Activated naive CD8-positive, alpha-beta T cell treated with anti-CD3 and anti-CD28 coated beads, Interleukin-2, amount 50 U/mL, for 16 hours (primary cell): ENCODE data around the gene PUDP.
"Not testable (repeated sequence)": the region's sequence is repeated elsewhere in the genome, so short reads cannot be mapped to it uniquely, and the experiment has no call there.

Source experiments
- DNase-seq: peaks from one replicate; pipeline ENCODE4 v3.0.0-alpha.2; 2020; ENCODE audit warnings: low read depth, low spot score

Gene PUDP

DNA sequence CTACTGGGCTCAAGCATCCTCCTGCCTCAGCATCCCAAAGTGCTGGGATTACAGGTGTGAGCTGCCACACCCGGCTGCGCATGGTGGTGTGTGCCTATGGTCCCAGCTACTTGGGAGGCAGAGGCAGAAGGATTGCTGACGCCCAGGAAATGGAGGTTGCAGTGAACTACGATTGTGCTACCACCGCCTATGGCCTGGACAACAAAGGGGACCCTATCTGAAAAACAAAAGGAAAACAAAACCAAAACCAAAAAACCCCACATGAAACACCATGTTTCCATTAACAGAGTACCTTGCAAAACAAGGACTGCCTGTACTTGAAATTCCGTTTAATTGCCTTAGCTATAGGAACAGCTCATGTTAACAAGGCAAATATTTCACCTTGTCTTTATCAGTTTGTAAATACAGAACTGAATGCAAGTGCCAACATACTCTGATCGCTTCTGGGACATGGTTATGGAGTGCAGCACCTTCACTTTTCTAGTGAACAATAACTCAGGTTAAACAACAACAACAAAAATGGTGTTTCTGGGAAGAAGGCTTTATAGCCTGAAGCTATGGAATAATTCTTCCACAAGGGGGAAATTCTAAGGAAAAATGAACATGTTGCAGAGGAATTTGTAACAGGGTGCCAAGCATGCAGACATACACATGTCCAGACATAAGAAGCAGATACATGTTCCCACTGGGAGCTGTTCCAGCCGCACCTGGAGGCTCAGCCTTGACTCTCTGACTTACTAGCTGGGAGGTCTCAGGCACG lies 73.6 kb downstream of the PUDP start:
- DNase-seq, result no peak

DNA sequence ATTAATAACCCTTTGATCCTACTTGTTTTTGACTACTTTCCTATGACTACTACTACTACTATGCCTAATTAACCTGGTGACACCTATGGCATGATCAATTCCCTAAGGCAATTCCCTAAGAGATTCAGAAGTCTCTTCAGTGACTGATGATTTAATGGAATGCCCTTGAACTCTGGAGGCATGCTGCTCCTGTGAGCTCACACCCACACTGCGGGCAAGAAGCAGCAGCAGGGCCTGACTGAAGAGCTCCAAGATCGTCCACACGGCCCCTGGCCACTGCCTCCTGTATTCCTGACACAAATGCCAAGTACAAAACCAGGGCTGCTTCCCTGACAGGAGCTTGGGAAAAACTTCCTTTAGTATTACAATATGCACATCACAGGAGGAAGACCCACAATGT lies 74.6 kb downstream of the PUDP start:
- no peak for DNase-seq

DNA sequence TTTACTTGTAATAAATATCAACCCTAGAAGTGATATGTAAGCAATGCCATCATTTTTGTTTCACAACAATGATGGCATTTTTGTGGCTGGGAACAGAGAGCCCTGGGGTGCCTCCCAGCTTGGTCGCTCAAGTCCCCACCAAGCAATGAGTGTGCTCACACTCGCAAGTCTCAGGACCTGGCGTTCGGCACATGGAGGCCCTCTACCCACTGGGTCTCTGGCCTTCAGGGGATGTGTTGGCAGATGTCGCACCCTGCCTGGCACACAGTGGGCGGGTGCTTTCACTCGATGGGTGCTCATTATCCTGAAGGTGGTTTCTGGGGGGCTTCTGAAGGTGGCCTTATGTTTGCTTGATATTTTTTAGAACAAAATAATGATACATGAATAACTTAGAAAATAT lies 75.1 kb downstream of the PUDP start:
- DNase-seq, result no peak

DNA sequence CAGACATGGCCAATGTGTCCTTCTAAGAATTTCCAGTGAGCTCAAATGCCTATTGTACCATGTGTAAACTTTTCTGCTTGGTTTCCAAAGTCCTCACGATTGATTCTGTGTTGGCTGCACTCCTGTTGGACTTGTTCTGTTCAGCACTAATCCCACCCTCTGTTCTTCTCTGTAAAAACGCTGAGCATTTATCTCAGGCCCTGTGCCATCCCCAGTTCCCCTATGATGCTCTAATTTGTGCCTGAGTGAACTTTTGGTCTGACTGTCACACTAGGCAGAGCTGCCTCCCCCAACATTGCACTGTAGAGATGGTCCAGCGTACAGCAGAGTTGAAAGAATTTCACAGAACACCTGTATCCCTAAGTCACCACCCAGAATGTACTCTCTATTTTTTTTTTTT lies 76.6 kb downstream of the PUDP start:
- no peak for DNase-seq

DNA sequence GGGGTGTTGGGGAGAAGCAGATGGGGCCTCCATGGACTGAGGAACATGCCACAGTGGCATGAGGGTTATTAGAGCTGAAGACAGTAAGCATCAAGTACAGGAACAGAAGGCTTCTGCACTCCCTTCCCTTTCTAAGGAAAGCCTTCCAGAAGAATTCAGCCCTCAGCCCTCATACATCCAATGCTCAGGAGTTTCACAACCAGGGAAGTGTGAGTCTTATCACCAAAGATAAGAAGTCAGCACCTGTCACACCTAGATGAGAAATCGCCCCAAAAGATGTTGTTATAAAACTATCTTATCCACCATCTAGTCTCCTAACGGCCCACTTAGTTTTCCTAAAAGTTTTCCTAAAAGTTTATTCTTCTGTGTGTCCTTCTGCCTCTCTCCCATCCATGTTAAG lies 78.4 kb downstream of the PUDP start:
- DNase-seq, result no peak

DNA sequence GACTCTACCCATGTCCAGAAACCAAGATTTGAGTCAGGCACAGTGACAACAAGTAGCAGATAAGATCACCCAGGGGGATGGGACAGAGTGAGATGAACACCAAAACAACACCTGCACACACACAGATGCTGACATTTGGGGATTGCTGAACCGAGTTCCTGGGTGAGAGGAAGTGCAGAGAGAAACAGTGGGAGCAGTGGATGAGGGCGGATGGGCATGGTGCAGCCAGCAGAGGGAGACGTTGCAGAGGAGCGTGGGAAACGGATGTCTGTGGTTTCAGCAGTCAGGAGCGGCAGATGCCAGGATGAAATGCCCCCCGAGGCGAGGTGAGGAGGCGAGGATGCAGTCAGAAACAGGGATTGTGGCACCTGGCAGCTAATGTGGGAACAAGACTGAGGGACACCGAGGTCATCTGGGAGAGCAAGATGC lies 79.0 kb downstream of the PUDP start:
- no peak for DNase-seq

DNA sequence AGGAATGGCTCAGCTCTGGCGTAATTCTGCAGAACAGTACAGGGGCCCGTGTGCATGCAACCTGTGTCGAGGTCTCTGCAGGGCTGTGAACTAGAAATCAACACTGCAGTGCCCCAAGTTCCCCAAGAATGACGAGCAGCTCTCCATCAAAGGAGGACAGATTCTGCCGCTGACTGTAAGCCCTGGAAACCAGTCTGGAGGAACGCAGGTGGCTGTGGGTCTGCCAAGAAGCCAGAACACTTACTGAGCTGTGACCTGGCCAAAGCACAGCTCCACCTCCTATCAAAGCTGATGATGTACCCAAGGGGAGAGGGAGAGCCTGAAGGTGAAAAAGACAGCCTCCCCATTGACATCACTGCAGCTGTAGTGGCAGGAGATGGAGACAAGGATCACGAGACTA lies 80.7 kb downstream of the PUDP start:
- no peak for DNase-seq

DNA sequence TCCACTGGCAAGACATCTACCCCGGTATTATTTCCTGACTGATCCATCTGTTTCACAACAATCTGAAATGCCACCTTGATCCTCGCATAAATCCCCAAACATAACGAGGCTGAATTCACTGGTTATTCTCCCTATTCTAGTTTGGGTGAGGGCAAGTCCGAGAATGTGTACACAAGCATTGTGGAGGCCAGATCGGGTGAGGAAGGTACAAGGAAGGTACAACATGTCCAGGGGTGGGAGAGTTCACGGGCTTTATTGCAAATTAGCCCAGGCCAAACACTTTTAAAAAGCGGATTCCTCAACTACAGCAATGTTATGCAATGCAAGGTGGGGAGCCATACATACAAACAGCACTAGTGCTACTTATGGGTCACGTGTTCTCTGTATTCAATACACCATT lies 82.5 kb downstream of the PUDP start:
- no peak for DNase-seq

DNA sequence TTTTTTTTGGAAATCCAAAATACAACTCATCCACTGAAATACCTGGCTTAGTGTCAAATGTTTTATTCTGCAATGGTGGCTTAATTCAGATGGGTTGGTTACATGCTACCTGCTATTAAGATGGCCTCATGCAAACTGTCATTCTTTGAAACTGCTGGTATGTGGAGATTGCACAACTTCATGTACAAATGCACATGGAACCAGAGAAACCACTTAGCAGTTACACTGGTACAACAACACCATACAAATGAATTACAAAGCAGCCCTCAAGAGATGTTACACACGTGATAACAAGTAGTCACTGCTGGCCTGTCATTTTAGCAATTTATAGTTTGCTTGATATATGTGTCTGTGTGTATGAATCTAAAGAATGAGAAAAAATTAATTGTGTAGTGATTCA lies 85.0 kb downstream of the PUDP start:
- DNase-seq, result no peak

DNA sequence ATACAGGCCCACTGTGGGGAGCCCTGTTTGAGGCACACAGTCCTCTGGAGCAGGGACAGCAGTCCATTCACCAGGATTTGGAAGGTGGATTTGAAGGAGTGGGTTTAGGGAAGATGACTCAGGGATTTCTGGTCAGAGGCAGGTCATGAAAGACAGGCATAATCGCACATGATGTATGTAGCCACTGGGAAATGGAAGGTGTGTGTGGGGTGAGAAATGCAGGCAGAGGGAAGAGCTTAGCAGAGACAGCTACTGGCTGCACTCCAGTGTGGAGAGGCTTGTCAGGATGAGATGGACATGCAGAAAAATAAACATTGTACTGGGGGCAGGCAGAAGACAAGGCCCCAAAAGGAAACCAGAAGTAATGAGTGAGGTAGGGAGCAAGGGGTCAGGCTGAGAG lies 85.7 kb downstream of the PUDP start:
- DNase-seq, result no peak

DNA sequence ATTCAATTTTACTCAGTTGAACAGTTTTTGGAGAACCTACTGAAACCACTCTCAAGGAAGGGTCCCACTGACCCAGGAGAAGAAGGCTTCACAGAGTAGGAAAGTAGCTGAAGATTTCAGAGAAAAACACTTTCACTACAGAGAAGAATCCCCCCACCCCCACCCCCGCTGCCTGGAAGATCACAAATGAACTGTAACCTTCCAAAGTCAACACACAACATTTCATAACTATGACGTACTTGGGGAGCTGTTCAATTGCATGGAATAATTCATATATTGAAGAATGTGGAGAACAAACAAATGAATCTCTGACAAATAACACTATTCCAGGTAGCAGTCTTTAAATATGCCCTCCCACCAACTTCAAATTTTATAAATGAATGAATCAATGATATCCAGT lies 86.5 kb downstream of the PUDP start:
- no peak for DNase-seq

DNA sequence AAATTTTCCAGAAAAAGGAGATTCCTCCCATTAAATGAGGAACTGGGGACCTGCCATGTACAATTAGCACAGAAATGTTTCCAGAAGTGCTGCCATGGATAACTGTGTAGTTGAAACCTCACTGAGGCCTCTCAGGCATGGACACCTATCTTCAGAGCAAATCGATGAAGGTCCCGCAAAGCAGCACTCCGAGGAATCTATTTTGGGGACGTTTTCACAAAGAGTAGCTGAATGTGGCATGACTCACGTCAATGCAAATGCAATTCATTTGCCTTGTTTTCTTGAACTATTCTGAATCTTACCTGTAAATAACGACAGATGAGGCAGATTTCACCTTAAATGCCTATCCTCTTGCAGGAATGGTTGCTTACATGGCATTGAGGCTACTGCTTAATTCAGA lies 87.5 kb downstream of the PUDP start:
- no peak for DNase-seq

DNA sequence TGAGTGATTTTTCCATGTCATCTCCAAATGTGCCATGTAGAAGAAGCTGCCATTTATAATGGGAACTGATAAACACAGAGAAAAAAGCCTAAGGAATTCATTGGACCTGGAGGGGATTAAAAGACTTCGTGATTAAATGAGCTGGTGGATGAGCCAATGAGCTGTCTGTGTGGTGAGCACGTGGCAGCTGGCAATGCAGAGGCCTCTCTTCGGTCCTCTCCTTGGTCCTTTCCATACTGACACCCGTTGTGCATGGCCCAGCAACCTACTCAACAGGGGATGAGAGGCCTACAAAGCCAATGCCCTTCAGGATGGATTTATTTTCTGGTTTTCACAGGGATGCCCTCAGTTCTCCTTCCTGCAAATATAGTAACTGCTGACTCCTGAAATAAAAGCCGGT lies 88.1 kb downstream of the PUDP start:
- no peak for DNase-seq

DNA sequence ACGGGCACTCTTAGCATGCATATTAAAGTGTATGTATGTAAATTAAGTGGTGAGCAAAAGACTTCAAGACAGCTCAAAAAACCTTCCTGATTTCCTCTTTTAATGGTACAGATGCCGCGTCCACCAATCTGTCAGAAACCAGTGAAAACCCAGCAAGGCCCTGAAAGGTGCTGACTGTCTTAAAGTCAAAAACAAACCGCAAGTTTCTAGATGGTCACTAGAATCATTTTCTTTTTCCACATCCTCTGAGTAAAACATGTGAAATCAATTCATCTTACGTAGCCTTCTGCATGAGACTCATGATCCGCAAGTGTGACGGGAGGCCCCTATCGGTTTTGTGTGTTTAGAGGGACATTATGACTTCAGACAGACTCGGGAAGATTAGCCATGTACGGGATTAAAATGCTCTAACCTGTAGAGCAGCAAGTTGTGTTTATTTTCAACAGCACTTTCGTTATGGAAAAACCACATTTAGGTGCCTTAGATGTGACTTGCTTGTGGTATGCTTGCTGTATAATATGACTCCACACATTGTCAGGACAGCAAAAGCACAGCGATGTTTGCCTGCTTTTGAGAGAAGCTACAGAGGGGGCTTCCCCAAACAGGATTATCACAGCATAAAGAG lies 88.6 kb downstream of the PUDP start:
- DNase-seq, result no peak

DNA sequence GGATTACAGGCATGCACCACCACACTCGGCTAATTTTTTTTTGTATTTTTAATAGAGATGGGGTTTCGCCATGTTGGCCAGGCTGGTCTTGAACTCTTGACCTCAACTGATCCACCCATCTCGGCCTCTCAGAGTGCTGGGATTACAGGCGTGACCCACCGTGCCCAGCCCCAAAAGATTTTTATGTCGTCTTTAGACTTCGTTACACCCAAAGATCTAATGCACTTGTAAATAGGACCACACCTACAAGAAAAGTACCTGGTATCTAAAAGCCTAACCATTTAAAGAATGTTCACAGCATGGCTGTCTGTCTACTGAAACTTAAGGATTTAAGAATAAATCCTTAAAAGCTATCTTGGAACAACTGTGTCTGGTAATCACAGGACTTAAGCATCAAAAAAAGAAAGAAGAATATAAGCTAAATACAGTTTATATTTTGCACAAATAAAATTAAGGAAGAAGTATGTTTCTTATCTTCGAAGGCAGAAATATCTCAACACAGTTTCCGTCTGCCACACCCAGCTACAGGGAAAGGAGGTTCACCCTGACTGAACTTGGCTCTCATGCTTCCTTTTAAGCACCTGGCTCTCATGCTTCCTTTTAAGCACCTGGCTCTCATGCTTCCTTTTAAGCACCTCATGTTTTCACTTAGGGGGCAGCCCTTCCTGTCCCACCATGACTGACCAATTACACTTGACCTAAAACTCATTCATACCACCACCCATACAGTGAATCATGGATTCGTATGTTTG lies 92.4 kb downstream of the PUDP start:
- DNase-seq, result no peak

DNA sequence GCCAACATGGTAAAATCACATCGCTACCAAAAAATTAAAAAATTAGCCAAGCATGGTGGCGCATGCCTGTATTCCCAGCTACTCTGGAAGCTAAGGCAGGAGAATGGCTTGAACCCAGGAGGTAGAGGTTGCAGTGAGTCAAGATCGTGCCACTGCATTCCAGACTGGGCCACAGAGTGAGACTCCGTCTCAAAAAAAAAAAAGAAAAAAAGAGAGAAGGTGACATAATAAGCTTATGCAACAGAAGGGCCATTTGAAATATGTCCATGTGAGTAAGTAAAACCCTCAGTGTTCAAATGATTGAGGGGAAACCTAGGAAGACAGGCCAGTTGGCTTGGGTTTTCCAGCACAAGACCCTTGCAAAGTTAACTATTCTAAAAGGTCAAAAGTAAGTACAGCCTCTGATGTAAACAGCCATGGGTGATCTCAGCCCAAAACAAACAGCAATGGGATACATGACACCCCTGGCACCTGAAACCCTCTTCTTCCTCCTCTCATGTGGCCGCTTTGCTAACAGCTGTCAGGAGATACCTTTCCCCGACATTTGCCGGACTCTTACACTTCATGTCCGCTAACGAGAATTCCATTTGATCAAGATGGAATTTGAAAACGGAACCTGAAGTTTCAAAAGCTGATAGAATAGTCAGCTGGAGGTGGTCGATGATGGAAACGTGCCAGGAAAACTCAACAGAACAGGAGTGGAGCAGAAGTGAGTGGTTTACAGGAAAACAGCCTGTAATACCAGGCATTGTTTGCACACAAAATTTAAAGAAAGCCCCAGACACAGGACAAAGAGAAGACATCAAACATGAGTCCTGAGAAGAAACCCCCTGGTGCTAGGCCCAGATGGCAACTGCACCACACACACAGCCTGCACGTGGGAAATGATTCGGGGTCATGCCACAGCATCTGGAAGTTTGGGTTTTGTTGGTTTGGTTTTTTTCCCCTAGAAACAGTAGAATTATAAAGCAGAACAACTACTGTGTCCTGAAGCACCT lies 93.4 kb downstream of the PUDP start:
- DNase-seq, result no peak

DNA sequence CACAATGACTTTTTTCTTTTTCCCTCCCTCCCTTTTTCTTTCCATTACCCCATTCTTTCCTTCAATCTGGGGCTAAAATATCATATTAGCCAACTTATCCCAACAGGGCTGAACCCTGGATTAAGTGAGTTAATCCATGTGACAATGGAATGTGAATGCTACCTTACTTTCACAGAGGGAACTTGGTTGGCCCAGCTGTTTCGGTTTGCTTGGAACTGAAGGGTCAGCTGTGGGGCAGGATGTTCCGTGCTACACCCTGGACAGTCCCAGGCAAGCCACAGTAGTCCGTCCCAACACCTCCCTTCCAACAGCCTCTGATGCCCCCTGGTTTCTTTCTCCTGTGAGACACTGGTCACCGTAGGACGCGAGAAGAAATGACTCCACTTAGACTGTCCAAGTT lies 95.4 kb downstream of the PUDP start:
- no peak for DNase-seq

DNA sequence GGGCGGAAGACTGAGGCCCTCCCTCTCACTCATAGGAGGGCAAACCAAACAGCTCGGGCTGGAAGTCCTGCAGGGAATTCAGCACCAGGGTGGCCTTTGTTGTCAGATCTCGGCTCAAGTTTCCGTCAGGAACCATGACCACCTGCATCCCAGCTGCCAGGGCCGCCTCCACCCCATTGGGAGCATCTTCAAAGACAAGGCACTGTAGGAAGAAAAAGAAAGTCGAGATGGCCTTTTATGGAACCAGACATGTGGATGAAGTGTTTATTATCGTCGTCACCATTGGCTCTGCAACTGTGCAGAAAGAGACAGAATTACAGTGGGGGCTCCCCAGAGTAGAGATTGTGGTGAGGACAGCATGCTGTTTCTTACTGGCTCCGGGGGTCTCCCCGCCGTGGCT lies 97.7 kb downstream of the PUDP start:
- DNase-seq, result no peak

DNA sequence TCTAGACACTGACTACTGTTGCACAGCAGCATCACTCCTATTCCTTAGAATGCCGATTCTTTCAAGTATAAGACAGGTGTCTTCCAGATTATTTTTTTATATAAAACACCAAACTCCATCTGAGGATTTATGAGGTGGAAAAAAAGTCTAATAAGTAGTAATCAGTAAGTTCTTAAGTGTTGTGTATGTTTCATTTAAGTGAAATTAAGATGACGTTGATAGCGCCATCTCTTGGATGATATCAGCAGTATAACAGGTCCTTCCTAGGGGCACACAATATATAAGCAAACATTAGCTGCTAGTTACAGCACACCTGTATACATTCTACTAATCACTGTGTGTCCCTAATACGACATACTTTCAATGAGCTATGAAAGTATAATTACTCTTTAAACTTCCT lies 100.0 kb downstream of the PUDP start:
- no peak for DNase-seq

DNA sequence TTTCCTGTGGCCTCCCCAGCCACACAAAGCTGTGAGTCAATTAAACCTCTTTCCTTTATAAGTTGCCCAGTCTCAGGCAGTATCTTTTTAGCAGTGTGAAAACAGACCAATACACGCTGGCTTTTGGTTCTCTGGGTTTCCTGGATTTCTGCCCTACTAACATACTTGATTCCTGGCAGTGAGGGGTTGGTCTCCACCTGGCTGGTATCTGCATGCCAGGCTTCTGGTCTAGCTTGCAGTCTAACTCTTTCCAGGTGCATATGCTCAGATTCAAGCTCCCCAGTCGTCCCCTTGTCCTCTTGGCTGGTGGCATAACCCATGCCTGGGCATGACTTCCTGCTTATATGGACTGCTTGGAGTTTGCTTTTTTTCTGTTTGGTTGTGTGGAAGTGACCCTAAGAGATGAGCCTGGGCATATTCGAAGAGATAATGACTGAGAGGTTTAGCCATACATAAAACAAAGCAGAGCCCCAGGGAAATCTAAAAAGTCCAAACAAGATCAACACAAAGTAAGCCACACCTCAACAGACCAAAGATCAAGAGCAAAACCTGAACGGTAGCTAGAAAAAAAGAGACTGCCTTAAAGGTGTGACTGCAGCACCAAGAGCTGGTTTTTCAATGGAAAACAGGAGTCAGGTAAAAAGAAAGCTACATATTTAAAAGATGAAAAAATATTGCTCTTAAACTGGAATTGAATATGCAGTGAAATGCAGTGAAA lies 102.6 kb downstream of the PUDP start:
- no peak for DNase-seq

DNA sequence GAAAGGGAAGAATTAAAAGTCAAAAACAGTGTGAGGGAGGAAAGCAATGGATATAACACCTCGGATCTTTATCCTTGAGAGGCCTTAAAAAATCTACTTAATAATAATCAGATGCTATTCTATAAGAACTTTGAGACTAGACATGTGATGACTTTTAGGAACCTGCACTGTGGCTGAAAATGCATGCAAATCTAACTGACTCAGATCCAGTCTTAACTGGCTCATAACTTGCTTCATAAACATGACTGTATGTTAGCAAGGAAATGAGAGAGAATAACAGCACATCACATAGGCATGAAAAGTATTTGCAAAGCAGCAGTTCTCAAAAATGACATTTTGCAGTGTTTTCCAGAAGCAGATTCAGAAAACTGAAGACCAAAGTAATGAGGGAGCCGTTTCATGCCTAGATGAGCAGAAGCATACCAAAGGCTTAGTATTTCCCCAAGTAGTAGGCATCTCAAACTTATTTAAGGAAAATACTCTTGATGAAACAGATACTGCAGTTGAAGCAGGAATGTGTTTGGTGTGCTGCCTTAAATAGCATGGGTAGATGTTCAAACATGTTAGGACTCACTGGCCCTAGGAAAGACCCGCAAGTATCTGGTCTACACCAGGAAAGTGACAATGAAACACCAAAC lies 104.0 kb downstream of the PUDP start:
- not testable (repeated sequence) for DNase-seq
